ENCODE results near the gene EMILIN1. TPM values are rescaled to one million over a fixed set of nuclear protein-coding genes. Genes with fewer than 3 reads are reported as not detected.
A peak's percentile ranks its signal among the peaks of the same experiment; 100 is the strongest.

The EMILIN1 gene
- total RNA-seq, 2 experiments from 2014 or later = 0.61 to 0.63 TPM

DNA sequence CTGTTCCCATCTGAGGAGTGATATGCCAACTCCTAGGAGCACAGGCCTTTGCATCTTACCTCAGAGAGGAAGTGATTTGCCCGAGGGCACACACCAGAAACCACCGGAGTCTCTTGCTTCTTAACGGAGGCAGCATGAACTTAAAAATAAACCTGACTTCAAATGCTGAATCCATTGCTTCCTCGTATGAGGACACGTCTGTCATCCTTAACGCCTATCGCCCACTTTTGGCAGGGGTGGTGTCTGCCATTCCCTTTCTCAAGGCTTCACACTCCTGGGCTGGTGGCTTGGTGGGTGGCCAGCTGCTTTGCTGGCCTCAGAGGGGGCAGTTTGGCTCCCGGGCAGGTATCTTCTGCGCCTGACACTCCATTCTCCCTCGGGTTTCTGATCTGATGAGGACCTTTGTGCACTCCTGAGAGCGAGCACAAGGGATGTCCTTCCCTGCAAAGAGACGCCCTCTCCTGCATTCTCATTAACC, 57.1 kb downstream of the EMILIN1 start:
- no peak for ATAC-seq
- Mint-ChIP-seq H3K4me3 (peak overlapping the region; percentile 88), H3K27ac (peak overlapping the region; percentile 95), H3K4me1 (ENCODE audit: low read depth) (peaks cover 16% of the 10 kb centered on the region), H3K9me3 (no peaks in the 10 kb centered on the region), H3K27me3 (no peaks in the 10 kb centered on the region), H3K36me3 (ENCODE audit: low read depth) (peaks cover 24% of the 10 kb centered on the region)
- ChIA-PET CTCF (interaction anchor here (2.6 kb wide), 1 partner anchor 168 kb away, joined by 5 read pairs; no protein-coding TSS in a partner anchor), POLR2A (interaction anchor here (0.6 kb wide), 1 partner anchor 123 kb away, joined by 3 read pairs; no protein-coding TSS in a partner anchor)
- DNase-seq = no peak
- TF ChIP-seq CTCF (IDR thresholded peaks at IDR 0.05) = no peak
- intact Hi-C loops (cut with micrococcal nuclease) = no loop called here

Other genes with a start within 250 kb of the EMILIN1 start
- not detected for gene DPYSL5, start 230.5 kb upstream of the EMILIN1 start, total RNA-seq
- gene MAPRE3, start 108.0 kb upstream of the EMILIN1 start, total RNA-seq = 1 to 10 TPM; 1.6 to 1.7 TPM
- gene TMEM214, start 45.6 kb upstream of the EMILIN1 start, total RNA-seq = 10 to 100 TPM; 54.1 to 58.9 TPM
- gene AGBL5, start 26.9 kb upstream of the EMILIN1 start, total RNA-seq = 10 to 100 TPM; 12.2 to 16.4 TPM
- 100 to 1,000 TPM; 257 to 262 TPM for gene OST4, start 7.0 kb upstream of the EMILIN1 start, total RNA-seq
- gene KHK, start 8.2 kb downstream of the EMILIN1 start, total RNA-seq = 1 to 10 TPM; 6.7 to 9.5 TPM
- gene CGREF1, start 40.5 kb downstream of the EMILIN1 start, total RNA-seq = 1 to 10 TPM; 3.7 to 4.3 TPM
- under 1 TPM; 0.36 to 0.50 TPM for gene ABHD1, start 45.2 kb downstream of the EMILIN1 start, total RNA-seq
- gene PREB, start 56.0 kb downstream of the EMILIN1 start, total RNA-seq = 10 to 100 TPM; 60.5 to 63.2 TPM
- not detected for gene PRR30, start 60.8 kb downstream of the EMILIN1 start, total RNA-seq
- not detected for gene TCF23, start 70.4 kb downstream of the EMILIN1 start, total RNA-seq
- 10 to 100 TPM; 62.6 to 65.2 TPM for gene ATRAID, start 133.4 kb downstream of the EMILIN1 start, total RNA-seq
- 10 to 100 TPM; 34.9 to 37.7 TPM for gene SLC5A6, start 133.7 kb downstream of the EMILIN1 start, total RNA-seq
- 100 to 1,000 TPM; 125 to 127 TPM for gene CAD, start 138.8 kb downstream of the EMILIN1 start, total RNA-seq
- under 1 TPM; 0.32 to 0.43 TPM for gene SLC30A3, start 184.4 kb downstream of the EMILIN1 start, total RNA-seq
- gene DNAJC5G, start 196.8 kb downstream of the EMILIN1 start, total RNA-seq = not detected
- gene TRIM54, start 203.8 kb downstream of the EMILIN1 start, total RNA-seq = under 1 TPM; 0.16 to 0.23 TPM
- gene UCN, start 229.8 kb downstream of the EMILIN1 start, total RNA-seq = 1 to 10 TPM; 2.5 to 2.7 TPM
- 10 to 100 TPM; 72.3 to 85.1 TPM for gene MPV17, start 244.5 kb downstream of the EMILIN1 start, total RNA-seq

Measured in activated CD8-positive, alpha-beta T cell treated with anti-CD3 and anti-CD28 coated beads for 36 hours (primary cell).